Lower leg skin (tissue), 3 donors: ENCODE measurements around the gene SSH3.

ENCODE experiments used
- POLR2A ChIP-seq, 2 donors: fragments of 450-650 bp; IDR thresholded peaks; one replicate each; pipeline ENCODE4 v1.6.1; 2016 to 2017; ENCODE audit warnings: antibody characterized with exemption in 2 of 2, mild to moderate bottlenecking in 1 of 2, moderate library complexity in 1 of 2
- TF ChIP-seq, protein P1 (sequence below), 3 donors: fragments of 450-650 bp; IDR thresholded peaks; one replicate each; pipeline ENCODE4 v1.5.1; 2016; ENCODE audit warnings: antibody characterized with exemption in 3 of 3, mild to moderate bottlenecking in 3 of 3, moderate library complexity in 2 of 3

- TF ChIP-seq, protein P1, sequence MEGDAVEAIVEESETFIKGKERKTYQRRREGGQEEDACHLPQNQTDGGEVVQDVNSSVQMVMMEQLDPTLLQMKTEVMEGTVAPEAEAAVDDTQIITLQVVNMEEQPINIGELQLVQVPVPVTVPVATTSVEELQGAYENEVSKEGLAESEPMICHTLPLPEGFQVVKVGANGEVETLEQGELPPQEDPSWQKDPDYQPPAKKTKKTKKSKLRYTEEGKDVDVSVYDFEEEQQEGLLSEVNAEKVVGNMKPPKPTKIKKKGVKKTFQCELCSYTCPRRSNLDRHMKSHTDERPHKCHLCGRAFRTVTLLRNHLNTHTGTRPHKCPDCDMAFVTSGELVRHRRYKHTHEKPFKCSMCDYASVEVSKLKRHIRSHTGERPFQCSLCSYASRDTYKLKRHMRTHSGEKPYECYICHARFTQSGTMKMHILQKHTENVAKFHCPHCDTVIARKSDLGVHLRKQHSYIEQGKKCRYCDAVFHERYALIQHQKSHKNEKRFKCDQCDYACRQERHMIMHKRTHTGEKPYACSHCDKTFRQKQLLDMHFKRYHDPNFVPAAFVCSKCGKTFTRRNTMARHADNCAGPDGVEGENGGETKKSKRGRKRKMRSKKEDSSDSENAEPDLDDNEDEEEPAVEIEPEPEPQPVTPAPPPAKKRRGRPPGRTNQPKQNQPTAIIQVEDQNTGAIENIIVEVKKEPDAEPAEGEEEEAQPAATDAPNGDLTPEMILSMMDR (IDR thresholded peaks at IDR 0.05), result peak in 2 of 3 donors; percentile 41 to 96
- TF ChIP-seq POLR2A (IDR thresholded peaks at IDR 0.05), result no peak
Measured at GRCh38 chr11:67317205-67317887, 14.0 kb downstream of the SSH3 start.
